GM06990 (cell line): ENCODE results near the gene GDF9.

Experiments
- DNase-seq: peaks from one replicate; pipeline ENCODE4 v3.0.0-alpha.2; 2011; ENCODE audit not compliant: insufficient read length; ENCODE audit errors: extremely low read depth
- H3K27me3 ChIP-seq: replicated peaks from 2 replicates; pipeline ENCODE4 v1.6.0; 2011; ENCODE audit warnings: low read length; ENCODE audit not compliant: control insufficient read depth, insufficient read depth
- H3K36me3 ChIP-seq: 2 replicates; pipeline ENCODE4 v1.5.1; 2011; ENCODE audit warnings: low read length; ENCODE audit not compliant: control insufficient read depth, insufficient read depth
- H3K4me3 ChIP-seq: replicated peaks from 2 replicates; pipeline ENCODE4 v1.5.1; 2011; ENCODE audit warnings: low read depth, mild to moderate bottlenecking, control low read depth, low read length
- TF ChIP-seq, protein P1 (sequence below): IDR thresholded peaks from 2 replicates; pipeline ENCODE4 v1.5.1; 2011; ENCODE audit warnings: low read length, control low read depth, mild to moderate bottlenecking, inconsistent platforms; ENCODE audit not compliant: insufficient read depth, poor library complexity, severe bottlenecking

GDF9 gene

GRCh38 chr5:132901730-132902129 is 35.5 kb upstream of the GDF9 start:
- H3K4me3 ChIP-seq, result no peak overlapping the region
- H3K27me3 ChIP-seq, result no peaks in the 10 kb centered on the region
- TF ChIP-seq, protein P1, sequence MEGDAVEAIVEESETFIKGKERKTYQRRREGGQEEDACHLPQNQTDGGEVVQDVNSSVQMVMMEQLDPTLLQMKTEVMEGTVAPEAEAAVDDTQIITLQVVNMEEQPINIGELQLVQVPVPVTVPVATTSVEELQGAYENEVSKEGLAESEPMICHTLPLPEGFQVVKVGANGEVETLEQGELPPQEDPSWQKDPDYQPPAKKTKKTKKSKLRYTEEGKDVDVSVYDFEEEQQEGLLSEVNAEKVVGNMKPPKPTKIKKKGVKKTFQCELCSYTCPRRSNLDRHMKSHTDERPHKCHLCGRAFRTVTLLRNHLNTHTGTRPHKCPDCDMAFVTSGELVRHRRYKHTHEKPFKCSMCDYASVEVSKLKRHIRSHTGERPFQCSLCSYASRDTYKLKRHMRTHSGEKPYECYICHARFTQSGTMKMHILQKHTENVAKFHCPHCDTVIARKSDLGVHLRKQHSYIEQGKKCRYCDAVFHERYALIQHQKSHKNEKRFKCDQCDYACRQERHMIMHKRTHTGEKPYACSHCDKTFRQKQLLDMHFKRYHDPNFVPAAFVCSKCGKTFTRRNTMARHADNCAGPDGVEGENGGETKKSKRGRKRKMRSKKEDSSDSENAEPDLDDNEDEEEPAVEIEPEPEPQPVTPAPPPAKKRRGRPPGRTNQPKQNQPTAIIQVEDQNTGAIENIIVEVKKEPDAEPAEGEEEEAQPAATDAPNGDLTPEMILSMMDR, result no peak
- H3K36me3 ChIP-seq, result peaks cover 2% of the 10 kb centered on the region
- DNase-seq, result no peak

DNA sequence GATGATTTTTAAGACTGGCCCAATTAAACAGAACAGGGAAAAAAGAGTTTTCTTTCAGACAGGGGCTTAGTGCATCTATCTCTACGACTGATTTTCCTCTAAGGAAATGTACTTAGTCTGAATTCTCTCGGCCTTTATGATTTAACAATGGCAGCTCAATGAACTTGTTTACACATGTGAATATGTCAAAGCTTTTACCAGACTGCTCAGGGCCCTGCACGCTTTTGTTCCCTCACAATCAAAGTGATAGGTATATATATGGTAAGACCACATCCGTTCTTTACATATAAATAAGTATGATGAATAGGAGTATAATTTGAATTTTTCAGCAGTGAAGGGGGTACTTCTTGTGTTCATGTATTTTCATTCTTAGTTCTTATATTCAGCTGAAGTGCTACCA is 34.8 kb upstream of the GDF9 start:
- no peak overlapping the region for H3K4me3 ChIP-seq
- DNase-seq, result no peak
- TF ChIP-seq, protein P1, result no peak
- peaks cover 3% of the 10 kb centered on the region for H3K36me3 ChIP-seq
- no peaks in the 10 kb centered on the region for H3K27me3 ChIP-seq

- no peak for DNase-seq
- TF ChIP-seq, protein P1, result no peak
- no peak overlapping the region for H3K4me3 ChIP-seq
- peaks cover 5% of the 10 kb centered on the region for H3K36me3 ChIP-seq
- no peaks in the 10 kb centered on the region for H3K27me3 ChIP-seq
Observed at GRCh38 chr5:132898094-132898493, 31.8 kb upstream of the GDF9 start.

DNA sequence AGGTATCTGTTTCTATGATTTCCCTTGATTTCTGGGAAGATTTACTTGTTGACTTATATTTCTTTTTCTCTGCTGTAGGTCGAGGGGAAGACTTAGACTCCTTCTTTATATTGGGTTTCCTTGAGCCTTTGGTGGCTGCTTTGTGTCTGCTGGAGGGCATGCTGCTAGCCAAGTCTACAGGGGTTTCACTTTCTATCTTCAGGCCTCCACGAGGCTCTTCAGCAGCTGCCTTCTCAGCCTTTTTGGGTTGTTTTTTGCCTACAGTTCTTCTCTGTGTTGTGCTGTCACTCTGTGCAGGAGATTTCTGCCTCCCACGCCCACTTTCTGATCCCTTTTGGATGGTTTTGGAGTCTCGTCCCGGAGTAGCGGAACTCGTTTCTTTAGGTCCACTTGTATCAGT is 30.4 kb upstream of the GDF9 start:
- TF ChIP-seq, protein P1, result no peak
- no peak overlapping the region for H3K4me3 ChIP-seq
- H3K36me3 ChIP-seq, result peaks cover 5% of the 10 kb centered on the region

DNA sequence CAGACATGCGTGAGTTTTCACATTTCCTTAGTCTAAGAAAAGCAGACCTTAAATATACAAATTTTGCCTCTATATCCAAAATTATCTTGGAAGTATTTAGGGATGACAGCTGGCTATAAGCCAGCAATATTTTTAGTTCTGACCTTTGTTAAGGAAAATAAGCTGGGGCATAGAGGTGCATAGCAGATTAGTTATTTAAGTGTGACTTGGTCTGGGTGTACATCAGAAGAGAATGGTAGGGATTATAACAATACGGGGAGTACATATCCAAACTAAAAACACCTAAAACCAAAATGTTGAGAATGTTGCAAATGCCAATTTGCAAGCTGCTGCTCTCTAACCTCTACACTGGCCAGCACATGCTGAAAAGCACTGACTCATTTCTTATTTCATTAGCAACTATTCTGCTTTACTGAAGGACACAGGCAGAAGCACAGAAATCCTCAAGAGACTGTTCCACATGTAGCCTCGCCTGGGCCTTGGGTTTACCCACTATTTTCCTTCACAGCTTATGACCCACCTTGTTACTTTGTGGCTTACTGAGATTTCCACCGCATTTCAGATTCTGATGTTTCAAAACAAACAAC is 29.5 kb upstream of the GDF9 start:
- TF ChIP-seq, protein P1, result no peak
- Histone ChIP-seq H3K4me3 (no peak overlapping the region), H3K36me3 (peaks cover 5% of the 10 kb centered on the region), H3K27me3 (no peaks in the 10 kb centered on the region)
- DNase-seq, result no peak

More for the DNA sequence above, 30.4 kb upstream of the GDF9 start:
- no peaks in the 10 kb centered on the region for H3K27me3 ChIP-seq
- no peak for DNase-seq

- TF ChIP-seq, protein P1, result no peak
Observed at GRCh38 chr5:132890817-132891216, 24.5 kb upstream of the GDF9 start.

More at GRCh38 chr5:132890817-132891216, 24.5 kb upstream of the GDF9 start:
- DNase-seq, result no peak
- peaks cover 10% of the 10 kb centered on the region for H3K36me3 ChIP-seq
- no peak overlapping the region for H3K4me3 ChIP-seq
- no peaks in the 10 kb centered on the region for H3K27me3 ChIP-seq
